Naive thymus-derived CD4-positive, alpha-beta T cell (primary cell): ENCODE data around the gene RPS6KA3. TPM values are rescaled to one million over a fixed set of nuclear protein-coding genes. Genes with fewer than 3 reads are reported as not detected.
A peak's percentile ranks its signal among the peaks of the same experiment; 100 is the strongest.

Experiments
- ATAC-seq: fragments of 150-1000 bp; cut with Tn5 transposase; 2 replicates; pipeline ENCODE4 v1.10.0; 2021; ENCODE audit warnings: mild to moderate bottlenecking, moderate library complexity
- CTCF ChIA-PET: fragments of 350-600 bp; sonication (Branson Sonifier 250); formaldehyde crosslinking; loops from one replicate; lab custom pipeline; 2021; ENCODE audit warnings: antibody characterized with exemption; lab: Charles Lee
- POLR2A ChIA-PET: fragments of 350-600 bp; sonication (Branson Sonifier 250); formaldehyde crosslinking; loops from one replicate; lab custom pipeline; 2021; ENCODE audit warnings: antibody characterized with exemption, inconsistent platforms; lab: Charles Lee
- DNase-seq, 9 donors: peaks; one replicate each; pipeline versions ENCODE4 v3.0.0 to v3.0.0-alpha.2; 2020 to 2022; ENCODE audit warnings: mixed read lengths in 1 of 9
- H3K27ac ChIP-seq: one replicate; pipeline ENCODE4 v1.7.0; 2013; ENCODE audit warnings: mild to moderate bottlenecking, low read depth, low read length, moderate library complexity
- H3K27me3 ChIP-seq, 2 donors: one replicate each; pipeline ENCODE4 v1.7.0; 2013; ENCODE audit warnings: low read length in 2 of 2, mild to moderate bottlenecking in 2 of 2, moderate library complexity in 2 of 2; ENCODE audit not compliant: control insufficient read depth in 2 of 2, insufficient read depth in 2 of 2
- H3K36me3 ChIP-seq, 3 experiments: 1 replicate in 2 of 3; 2 replicates in 1 of 3; pipeline ENCODE4 v1.7.0; 2013; ENCODE audit warnings: low read length in 3 of 3, mild to moderate bottlenecking in 3 of 3, moderate library complexity in 1 of 3; ENCODE audit not compliant: insufficient read depth in 3 of 3, control insufficient read depth in 2 of 3
- H3K4me1 ChIP-seq, 2 donors: one replicate each; pipeline ENCODE4 v1.7.0; 2013; ENCODE audit warnings: low read length in 2 of 2, mild to moderate bottlenecking in 2 of 2, moderate library complexity in 1 of 2; ENCODE audit not compliant: control insufficient read depth in 2 of 2, insufficient read depth in 2 of 2
- H3K4me3 ChIP-seq: 2 replicates; pipeline ENCODE4 v1.7.0; 2013; ENCODE audit warnings: mild to moderate bottlenecking, low read length
- H3K9me3 ChIP-seq, 3 experiments: 1 replicate in 2 of 3; 2 replicates in 1 of 3; pipeline ENCODE4 v1.7.0; 2013; ENCODE audit warnings: low read length in 3 of 3; ENCODE audit not compliant: control insufficient read depth in 2 of 3
- H3K27ac Mint-ChIP-seq, 9 donors: one replicate each; pipeline ENCODE4 v1.8.0; 2020 to 2022; ENCODE audit warnings: mixed read lengths in 9 of 9, mild to moderate bottlenecking in 8 of 9, moderate library complexity in 5 of 9, inconsistent platforms in 2 of 9
- H3K27me3 Mint-ChIP-seq, 5 donors: one replicate each; pipeline ENCODE4 v1.8.0; 2021 to 2022; ENCODE audit warnings: mixed read lengths in 5 of 5, mild to moderate bottlenecking in 1 of 5
- H3K36me3 Mint-ChIP-seq, 5 donors: one replicate each; pipeline ENCODE4 v1.8.0; 2020 to 2022; ENCODE audit warnings: mixed read lengths in 5 of 5, mild to moderate bottlenecking in 3 of 5, inconsistent platforms in 1 of 5
- H3K4me1 Mint-ChIP-seq, 7 donors: one replicate each; pipeline ENCODE4 v1.8.0; 2020 to 2022; ENCODE audit warnings: mixed read lengths in 7 of 7, mild to moderate bottlenecking in 3 of 7, inconsistent platforms in 1 of 7
- H3K4me3 Mint-ChIP-seq, 10 donors: one replicate each; pipeline ENCODE4 v1.8.0; 2020 to 2022; ENCODE audit warnings: mild to moderate bottlenecking in 10 of 10, mixed read lengths in 10 of 10, moderate library complexity in 6 of 10, inconsistent platforms in 2 of 10
- H3K9me3 Mint-ChIP-seq, 11 donors: one replicate each; pipeline ENCODE4 v1.8.0; 2020 to 2022; ENCODE audit warnings: mixed read lengths in 11 of 11, mild to moderate bottlenecking in 4 of 11, inconsistent platforms in 1 of 11, moderate library complexity in 1 of 11
- intact Hi-C, 2 donors: fragments of 100-400 bp; cut with micrococcal nuclease; formaldehyde crosslinking; loops; one replicate each; pipeline ENCODE4 v1.15.1; 2023
- polyA plus RNA-seq, 2 donors: library from polyadenylated mRNA; unstranded; fragments of 300-500 nt; fragmentation: Illumina TruSeq; gene quantifications; one replicate each; pipeline ENCODE4 v1.2.3, GENCODE V29; 2021
- total RNA-seq, 6 experiments: library from RNA in 5 of 6; stranded (reverse) in 5 of 6; gene quantifications; 1 replicate in 5 of 6; 2 replicates in 1 of 6; pipeline ENCODE4 v1.2.3 and lab custom pipeline; 2021 to 2026

Gene RPS6KA3
- total and polyA plus RNA-seq, 7 experiments from 2014 or later, result 25.2 to 77.9 (median 71.6) TPM

DNA sequence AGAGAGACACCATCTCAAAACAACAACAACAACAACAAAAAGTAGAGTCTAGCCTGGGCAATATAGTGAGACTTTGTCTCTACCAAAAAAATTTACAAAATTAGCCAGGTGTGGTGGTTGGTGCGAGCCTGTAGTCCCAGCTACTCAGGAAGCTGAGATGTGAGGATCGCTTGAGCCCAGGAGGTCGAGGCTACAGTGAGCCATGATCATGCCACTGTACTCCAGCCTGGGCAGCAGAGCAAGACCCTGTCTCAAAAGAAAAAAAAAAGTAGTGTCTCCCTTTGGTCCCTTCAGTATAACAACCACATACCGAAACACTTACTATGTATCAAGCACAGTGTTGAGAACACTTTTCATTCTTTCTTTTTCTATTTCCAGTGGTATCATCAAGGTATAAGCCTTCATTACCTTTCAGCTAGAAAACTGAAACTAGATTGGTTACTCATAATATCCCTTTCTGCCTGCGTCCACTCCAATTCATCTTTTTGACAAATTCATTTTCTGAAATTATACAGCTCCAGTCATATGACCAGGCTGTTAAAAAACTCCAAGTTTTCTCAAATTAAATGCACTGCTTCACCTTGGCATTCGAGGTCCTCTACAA lies 54.1 kb downstream of the RPS6KA3 start:
- H3K9me3 Mint-ChIP-seq, result no peaks in the 10 kb centered on the region
- Histone ChIP-seq H3K4me3 (no peak overlapping the region), H3K27ac (no peak overlapping the region), H3K27me3 (no peaks in the 10 kb centered on the region), H3K4me1 (peaks cover 4 to 12% of the 10 kb centered on the region in 2 donors), H3K36me3 (peaks cover 0 to 7% (median 0%) of the 10 kb centered on the region in 3 experiments), H3K9me3 (no peaks in the 10 kb centered on the region)
- CTCF ChIA-PET, result interaction anchor here (0.7 kb wide), 1 partner anchor 171 kb away, joined by 3 read pairs; no protein-coding TSS in a partner anchor
- H3K36me3 Mint-ChIP-seq, result peaks cover 0 to 18% (median 4%) of the 10 kb centered on the region in 5 donors
- intact Hi-C loops, result no loop called here
- peaks cover 22 to 81% (median 74%) of the 10 kb centered on the region in 7 donors for H3K4me1 Mint-ChIP-seq
- H3K27ac Mint-ChIP-seq, result peak overlapping the region in 2 of 9 donors; percentile 43 to 70
- no peak for ATAC-seq
- no peak for DNase-seq
- POLR2A ChIA-PET, result no interaction called here
- H3K27me3 Mint-ChIP-seq, result no peaks in the 10 kb centered on the region
- peak overlapping the region in 3 of 10 donors; percentile 1 to 19 (median 16) for H3K4me3 Mint-ChIP-seq

DNA sequence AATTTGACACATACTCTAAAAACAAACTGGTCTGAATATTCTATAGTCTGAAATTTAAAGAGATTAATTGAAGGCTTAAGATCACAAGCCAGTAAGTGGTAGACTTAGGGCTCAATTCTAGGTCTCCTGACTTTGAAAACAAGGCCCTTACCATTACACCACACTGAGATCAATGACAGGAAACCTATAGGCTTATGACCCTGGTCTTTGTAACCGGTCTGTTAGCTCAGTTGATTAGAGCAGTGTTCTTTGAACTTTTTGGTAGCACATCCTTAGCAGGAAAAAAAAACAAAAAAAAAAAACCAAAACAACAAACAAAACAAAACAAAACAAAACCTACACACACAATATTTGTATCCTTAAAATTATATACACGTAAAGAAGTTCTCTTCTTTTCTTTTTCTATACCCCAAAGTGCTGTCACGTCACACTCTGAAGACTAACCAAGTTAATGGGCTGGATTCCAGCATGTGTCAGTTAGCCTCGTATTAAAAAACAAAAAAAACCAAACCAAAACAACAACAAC lies 55.4 kb downstream of the RPS6KA3 start:
- ChIA-PET POLR2A (no interaction called here), CTCF (no interaction called here)
- no peaks in the 10 kb centered on the region for H3K9me3 Mint-ChIP-seq
- Histone ChIP-seq H3K4me1 (peaks cover 2 to 4% of the 10 kb centered on the region in 2 donors), H3K27ac (no peak overlapping the region), H3K36me3 (peaks cover 0 to 16% (median 0%) of the 10 kb centered on the region in 3 experiments), H3K27me3 (no peaks in the 10 kb centered on the region), H3K9me3 (no peaks in the 10 kb centered on the region), H3K4me3 (no peak overlapping the region)
- intact Hi-C loops, result no loop called here
- DNase-seq (no peak), ATAC-seq (no peak)
- H3K4me3 Mint-ChIP-seq, result peak overlapping the region in 2 of 10 donors; percentile 25 to 29
- H3K27me3 Mint-ChIP-seq, result no peaks in the 10 kb centered on the region
- H3K27ac Mint-ChIP-seq, result peak overlapping the region in 5 of 9 donors; percentile 25 to 69 (median 29)
- peaks cover 26 to 83% (median 76%) of the 10 kb centered on the region in 7 donors for H3K4me1 Mint-ChIP-seq
- peaks cover 11 to 27% (median 12%) of the 10 kb centered on the region in 5 donors for H3K36me3 Mint-ChIP-seq

DNA sequence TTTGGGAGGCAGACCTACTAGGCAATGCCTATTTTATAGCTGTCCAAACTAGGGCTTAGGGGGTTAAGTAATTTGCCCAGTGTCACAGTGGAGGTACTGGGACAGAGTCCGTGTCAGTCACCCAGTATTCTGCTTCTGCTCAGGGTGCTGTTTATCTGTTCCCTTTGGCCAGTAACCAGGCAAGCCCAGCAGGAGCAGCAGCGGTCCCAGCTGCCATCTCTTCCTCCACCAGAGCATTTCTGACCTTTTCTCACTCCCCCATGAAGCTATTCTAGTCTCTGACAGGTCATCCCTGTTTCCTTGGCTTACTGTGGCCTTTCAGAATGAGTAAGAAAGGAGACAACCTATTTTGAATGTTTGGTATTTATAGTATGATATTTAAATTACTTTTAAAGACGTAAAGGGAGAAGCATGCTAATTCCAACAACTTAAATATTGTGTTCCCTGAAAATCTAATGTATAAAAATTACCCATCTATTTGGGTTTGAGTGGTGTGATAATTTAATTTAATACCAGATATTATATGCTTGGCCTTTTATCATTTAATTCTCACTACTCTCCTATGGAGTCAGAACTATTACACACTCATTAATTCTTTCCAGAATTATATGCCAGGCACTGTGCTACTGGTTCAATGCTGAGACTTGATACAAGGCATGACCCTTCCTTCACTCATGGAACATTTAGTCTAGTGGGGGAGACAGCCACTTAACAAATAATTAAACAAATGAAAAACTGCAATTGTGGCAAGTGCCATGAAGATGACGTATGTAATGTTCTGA lies 60.6 kb downstream of the RPS6KA3 start:
- no peak overlapping the region for H3K4me3 ChIP-seq
- H3K4me3 Mint-ChIP-seq, result peak overlapping the region in 1 of 10 donors; percentile 7
- ATAC-seq, result no peak

DNA sequence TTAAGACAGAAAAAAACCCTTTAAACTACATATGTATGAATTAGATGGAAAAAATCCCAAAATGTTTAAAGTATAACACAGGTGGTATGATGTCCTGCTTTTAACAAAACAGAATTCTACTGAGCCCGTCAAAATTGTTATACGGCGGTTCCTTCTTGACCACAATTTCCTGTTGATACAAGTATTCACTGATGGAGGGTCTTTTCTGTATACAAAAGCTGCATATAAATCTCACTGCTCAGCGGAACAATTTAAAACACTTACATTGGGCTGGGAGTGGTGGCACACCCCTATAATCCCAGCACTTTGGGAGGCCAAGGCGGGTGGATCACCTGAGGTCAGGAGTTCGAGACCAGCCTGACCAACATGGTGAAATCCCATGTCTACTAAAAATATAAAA lies 62.4 kb downstream of the RPS6KA3 start:
- H3K27ac Mint-ChIP-seq, result peak overlapping the region in 6 of 9 donors; percentile 1 to 62 (median 26)
- H3K9me3 Mint-ChIP-seq, result no peaks in the 10 kb centered on the region
- H3K36me3 ChIP-seq, result peaks cover 0 to 16% (median 0%) of the 10 kb centered on the region in 3 experiments
- H3K9me3 ChIP-seq, result no peaks in the 10 kb centered on the region
- ATAC-seq, result no peak
- H3K27ac ChIP-seq, result no peak overlapping the region
- POLR2A ChIA-PET, result no interaction called here
- DNase-seq, result no peak
- H3K27me3 Mint-ChIP-seq, result no peaks in the 10 kb centered on the region
- H3K4me1 Mint-ChIP-seq, result peaks cover 15 to 47% (median 44%) of the 10 kb centered on the region in 7 donors
- no peaks in the 10 kb centered on the region for H3K27me3 ChIP-seq
- H3K4me3 Mint-ChIP-seq, result peak overlapping the region in 2 of 10 donors; percentile 9 to 21
- CTCF ChIA-PET, result no interaction called here
- H3K36me3 Mint-ChIP-seq, result peaks cover 14 to 36% (median 33%) of the 10 kb centered on the region in 5 donors
- H3K4me3 ChIP-seq, result no peak overlapping the region
- intact Hi-C loops, result no loop called here
- H3K4me1 ChIP-seq, result peaks cover 4 to 9% of the 10 kb centered on the region in 2 donors

More for the DNA sequence above, 60.6 kb downstream of the RPS6KA3 start:
- ChIA-PET CTCF (no interaction called here), POLR2A (no interaction called here)
- Mint-ChIP-seq H3K4me1 (peaks cover 13 to 55% (median 53%) of the 10 kb centered on the region in 7 donors), H3K27ac (peak overlapping the region in 4 of 9 donors; percentile 36 to 88 (median 56)), H3K36me3 (peaks cover 11 to 30% (median 25%) of the 10 kb centered on the region in 5 donors), H3K9me3 (no peaks in the 10 kb centered on the region), H3K27me3 (no peaks in the 10 kb centered on the region)
- Histone ChIP-seq H3K27ac (no peak overlapping the region), H3K36me3 (peaks cover 0 to 16% (median 0%) of the 10 kb centered on the region in 3 experiments), H3K27me3 (no peaks in the 10 kb centered on the region), H3K9me3 (no peaks in the 10 kb centered on the region), H3K4me1 (peaks cover 4 to 13% of the 10 kb centered on the region in 2 donors)
- no peak for DNase-seq
- intact Hi-C loops, result no loop called here

DNA sequence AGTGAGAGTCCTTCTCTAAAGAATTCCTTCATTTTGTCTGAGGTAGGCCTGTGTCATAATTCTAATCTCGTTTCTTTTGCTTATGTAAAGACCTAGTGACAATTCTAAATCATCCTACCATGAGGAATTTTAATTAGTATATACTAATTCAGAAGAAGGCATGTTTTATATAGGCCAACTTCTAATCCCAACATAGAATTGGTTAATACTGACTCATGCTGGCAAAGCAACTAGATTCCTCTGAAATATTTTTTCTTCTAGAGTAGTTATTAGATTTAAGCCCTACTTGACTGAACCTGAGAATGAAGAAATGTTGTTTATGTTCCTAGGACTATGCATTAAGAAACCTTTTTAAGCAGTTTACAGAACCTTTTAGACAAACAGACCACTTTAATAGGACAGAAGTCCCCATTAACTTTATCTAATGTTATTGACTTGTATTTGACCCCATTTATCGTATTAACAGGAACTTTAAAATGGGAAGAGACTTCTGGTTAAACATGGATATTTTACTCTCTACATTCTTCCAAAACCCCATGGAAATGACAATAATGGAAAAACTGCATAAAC lies 69.0 kb downstream of the RPS6KA3 start:
- no peaks in the 10 kb centered on the region for H3K36me3 ChIP-seq
- H3K4me1 ChIP-seq, result no peaks in the 10 kb centered on the region
- H3K4me3 ChIP-seq, result no peak overlapping the region
- ATAC-seq (no peak), DNase-seq (no peak)
- Mint-ChIP-seq H3K36me3 (peaks cover 6 to 39% (median 28%) of the 10 kb centered on the region in 5 donors), H3K4me3 (no peak overlapping the region), H3K9me3 (no peaks in the 10 kb centered on the region), H3K4me1 (peaks cover 8 to 27% (median 20%) of the 10 kb centered on the region in 7 donors), H3K27me3 (no peaks in the 10 kb centered on the region), H3K27ac (peak overlapping the region in 5 of 9 donors; percentile 36 to 87 (median 66))
- no peaks in the 10 kb centered on the region for H3K27me3 ChIP-seq
- no peaks in the 10 kb centered on the region for H3K9me3 ChIP-seq
- H3K27ac ChIP-seq, result no peak overlapping the region
- intact Hi-C loops, result no loop called here
- ChIA-PET POLR2A (no interaction called here), CTCF (no interaction called here)

DNA sequence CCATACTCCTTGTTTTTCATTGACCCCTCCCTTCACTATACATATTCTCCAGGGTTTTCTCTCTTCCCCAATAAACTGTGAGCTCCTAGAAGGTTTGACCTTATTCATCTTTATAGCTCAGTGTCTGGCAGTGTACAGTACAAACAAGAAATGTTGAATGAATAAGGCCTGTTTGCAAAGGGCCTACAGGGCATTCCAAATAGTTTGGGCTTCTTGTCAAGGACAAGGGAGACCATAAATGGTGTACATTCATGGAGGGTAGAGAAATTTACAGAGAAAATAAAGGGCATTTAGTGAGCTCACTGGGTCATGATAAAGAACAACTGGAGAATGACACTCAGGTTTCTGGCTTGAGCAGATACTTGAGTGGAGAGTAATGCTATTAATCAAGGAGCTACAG lies 77.5 kb downstream of the RPS6KA3 start:
- intact Hi-C loops, result no loop called here
- H3K27ac Mint-ChIP-seq, result peak overlapping the region in 3 of 9 donors; percentile 0 to 62 (median 8)

More for the DNA sequence above, 77.5 kb downstream of the RPS6KA3 start:
- peaks cover 0 to 1% (median 0%) of the 10 kb centered on the region in 11 donors for H3K9me3 Mint-ChIP-seq
- POLR2A ChIA-PET, result interaction anchor here (1.3 kb wide), 1 partner anchor 12 kb away, joined by 4 read pairs; no protein-coding TSS in a partner anchor
- H3K27ac ChIP-seq, result no peak overlapping the region
- H3K4me1 ChIP-seq, result no peaks in the 10 kb centered on the region
- no peaks in the 10 kb centered on the region for H3K27me3 Mint-ChIP-seq
- no peak for DNase-seq
- peaks cover 0 to 24% (median 19%) of the 10 kb centered on the region in 5 donors for H3K36me3 Mint-ChIP-seq
- peaks cover 0 to 5% (median 4%) of the 10 kb centered on the region in 3 experiments for H3K36me3 ChIP-seq
- no peak overlapping the region for H3K4me3 Mint-ChIP-seq
- H3K27me3 ChIP-seq, result no peaks in the 10 kb centered on the region
- ATAC-seq, result no peak
- H3K9me3 ChIP-seq, result no peaks in the 10 kb centered on the region
- H3K4me3 ChIP-seq, result no peak overlapping the region
- CTCF ChIA-PET, result interaction anchor here (0.6 kb wide), 1 partner anchor 308 kb away, joined by 4 read pairs; no protein-coding TSS in a partner anchor
- H3K4me1 Mint-ChIP-seq, result no peaks in the 10 kb centered on the region
